Measurements from ENCODE around the gene DAG1. TPM values are rescaled to one million over a fixed set of nuclear protein-coding genes. Genes with fewer than 3 reads are reported as not detected.
A peak's percentile ranks its signal among the peaks of the same experiment; 100 is the strongest.

DAG1 gene
- total RNA-seq, 1 experiment from 2014 or later: 99.9 TPM

- intact Hi-C loops (cut with micrococcal nuclease): no loop called here
- H3K36me3 ChIP-seq (ENCODE audit: control insufficient read depth in 1 of 2, insufficient read depth in 2 of 2, low read length in 2 of 2): peaks cover 6 to 12% of the 10 kb centered on the region in 2 experiments; a peak in 2 of 4 replicates
Observed at GRCh38 chr3:49518441-49518840, 48.4 kb downstream of the DAG1 start.

GRCh38 chr3:49519296-49519695 lies 49.2 kb downstream of the DAG1 start:
- intact Hi-C loops (cut with micrococcal nuclease): no loop called here
- Histone ChIP-seq H4K20me1 (ENCODE audit: insufficient read depth) (no peaks in the 10 kb centered on the region), H3K4me3 (replicated peaks in 1 of 2; ENCODE audit: low read depth in 1 of 2, low read length in 2 of 2) (no peak overlapping the region), H3K79me2 (ENCODE audit: insufficient read depth, low read length) (peaks cover 23% of the 10 kb centered on the region), H3K9me2 (ENCODE audit: insufficient read depth) (no peaks in the 10 kb centered on the region), H3K27me3 (ENCODE audit: insufficient read depth, low read length) (no peaks in the 10 kb centered on the region), H3K27ac (ENCODE audit: low read depth, low read length) (no peak overlapping the region), H3K4me1 (ENCODE audit: control insufficient read depth in 1 of 2, insufficient read depth in 2 of 2, low read length in 2 of 2) (peaks cover 3 to 8% of the 10 kb centered on the region in 2 experiments; a peak in 2 of 4 replicates), H3K36me3 (ENCODE audit: control insufficient read depth in 1 of 2, insufficient read depth in 2 of 2, low read length in 2 of 2) (peaks cover 6 to 12% of the 10 kb centered on the region in 2 experiments; a peak in 2 of 4 replicates), H2AFZ (ENCODE audit: low read depth, low read length, poor library complexity, severe bottlenecking) (no peak overlapping the region), H3K9ac (ENCODE audit: low read length) (no peak overlapping the region), H3K9me3 (ENCODE audit: control insufficient read depth in 1 of 2, insufficient read depth in 1 of 2, low read depth in 1 of 2, low read length in 2 of 2) (no peaks in the 10 kb centered on the region), H3K4me2 (ENCODE audit: low read length) (no peak overlapping the region; the same call in 1 of the 2 replicates)
- ChIA-PET RAD21 (ENCODE audit: low non-redundant PET in 1 of 2, low total read pairs in 2 of 2, uncharacterized antibody in 2 of 2, unreplicated experiment in 2 of 2) (no interaction called here), CTCF (no interaction called here), POLR2A (no interaction called here)
- no TSS peak for BruUV-seq (replicated peaks)
- TF ChIP-seq CEBPB (IDR thresholded peaks at IDR 0.05; ENCODE audit: low read depth) (no peak), EZH2phosphoT487 (IDR thresholded peaks at IDR 0.05; ENCODE audit: borderline replicate concordance) (no peak), MAX (IDR thresholded peaks at IDR 0.05) (no peak), SRF (IDR thresholded peaks at IDR 0.05; ENCODE audit: low read depth) (no peak)
- ATAC-seq (peak; percentile 25; the same call in 1 of the 2 replicates), DNase-seq (ENCODE audit: low read depth, low spot score) (no peak)

More at GRCh38 chr3:49518441-49518840, 48.4 kb downstream of the DAG1 start:
- H4K20me1 ChIP-seq (ENCODE audit: insufficient read depth): no peaks in the 10 kb centered on the region
- H3K79me2 ChIP-seq (ENCODE audit: insufficient read depth, low read length): peaks cover 23% of the 10 kb centered on the region
- ChIA-PET CTCF (no interaction called here), RAD21 (ENCODE audit: low non-redundant PET in 1 of 2, low total read pairs in 2 of 2, uncharacterized antibody in 2 of 2, unreplicated experiment in 2 of 2) (no interaction called here), POLR2A (no interaction called here)
- H3K4me3 ChIP-seq (replicated peaks in 1 of 2; ENCODE audit: low read depth in 1 of 2, low read length in 2 of 2): no peak overlapping the region
- TF ChIP-seq CEBPB (IDR thresholded peaks at IDR 0.05; ENCODE audit: low read depth): no peak
- TF ChIP-seq EZH2 (IDR thresholded peaks at IDR 0.05): no peak
- TF ChIP-seq JUND (IDR thresholded peaks at IDR 0.05): no peak
- TF ChIP-seq POLR2A (IDR thresholded peaks at IDR 0.05; ENCODE audit: borderline replicate concordance, extremely low read depth, insufficient read depth, insufficient read length): no peak
- no peak for TF ChIP-seq ZNF274 (IDR thresholded peaks at IDR 0.05; ENCODE audit: low read depth, low read length)
- TF ChIP-seq MAX (IDR thresholded peaks at IDR 0.05): no peak
- no peak for TF ChIP-seq SP1 (IDR thresholded peaks at IDR 0.05; ENCODE audit: low read depth)
- ATAC-seq: no peak
- no peak overlapping the region for H3K4me2 ChIP-seq (ENCODE audit: low read length)
- no peak overlapping the region for H3K27ac ChIP-seq (ENCODE audit: low read depth, low read length)
- no peak for DNase-seq (ENCODE audit: low read depth, low spot score)
- peaks cover 3 to 8% of the 10 kb centered on the region in 2 experiments; a peak in 2 of 4 replicates for H3K4me1 ChIP-seq (ENCODE audit: control insufficient read depth in 1 of 2, insufficient read depth in 2 of 2, low read length in 2 of 2)
- no TSS peak for BruUV-seq (replicated peaks)
- H3K9ac ChIP-seq (ENCODE audit: low read length): no peak overlapping the region
- no peaks in the 10 kb centered on the region for H3K9me3 ChIP-seq (ENCODE audit: control insufficient read depth in 1 of 2, insufficient read depth in 1 of 2, low read depth in 1 of 2, low read length in 2 of 2)
- no peaks in the 10 kb centered on the region for H3K9me2 ChIP-seq (ENCODE audit: insufficient read depth)
- H2AFZ ChIP-seq (ENCODE audit: low read depth, low read length, poor library complexity, severe bottlenecking): no peak overlapping the region
- H3K27me3 ChIP-seq (ENCODE audit: insufficient read depth, low read length): no peaks in the 10 kb centered on the region

All from HCT116 (cell line).